ENCODE data around the gene PTPN11. TPM values are rescaled to one million over a fixed set of nuclear protein-coding genes. Genes with fewer than 3 reads are reported as not detected.
"Not testable (repeated sequence)": the region's sequence is repeated elsewhere in the genome, so short reads cannot be mapped to it uniquely, and the experiment has no call there.

Gene PTPN11
- total RNA-seq, 1 experiment from 2014 or later: 16.5 TPM

GRCh38 chr12:112486361-112486760, 67.6 kb downstream of the PTPN11 start:
- in situ Hi-C loops (cut with HindIII; ENCODE audit: low pct_unique_long_range_greater_than_20kb, low sequenced_read_pairs): no loop called here
- DNase-seq (ENCODE audit: low read depth): no peak

GRCh38 chr12:112488257-112488876, 69.6 kb downstream of the PTPN11 start:
- in situ Hi-C loops (cut with HindIII; ENCODE audit: low pct_unique_long_range_greater_than_20kb, low sequenced_read_pairs): no loop called here

GRCh38 chr12:112489456-112489855, 70.7 kb downstream of the PTPN11 start:
- in situ Hi-C loops (cut with HindIII; ENCODE audit: low pct_unique_long_range_greater_than_20kb, low sequenced_read_pairs): no loop called here
- no peak for DNase-seq (ENCODE audit: low read depth)

More at GRCh38 chr12:112488257-112488876, 69.6 kb downstream of the PTPN11 start:
- no peak for DNase-seq (ENCODE audit: low read depth)

- DNase-seq (ENCODE audit: low read depth): no peak
- in situ Hi-C loops (cut with HindIII; ENCODE audit: low pct_unique_long_range_greater_than_20kb, low sequenced_read_pairs): no loop called here
Measured at GRCh38 chr12:112496496-112496895, 77.7 kb downstream of the PTPN11 start.

- DNase-seq (ENCODE audit: low read depth): no peak
- in situ Hi-C loops (cut with HindIII; ENCODE audit: low pct_unique_long_range_greater_than_20kb, low sequenced_read_pairs): no loop called here
Measured at GRCh38 chr12:112498580-112498979, 79.8 kb downstream of the PTPN11 start.

GRCh38 chr12:112503512-112503911, 84.8 kb downstream of the PTPN11 start:
- DNase-seq (ENCODE audit: low read depth): no peak

GRCh38 chr12:112506513-112507166, 87.9 kb downstream of the PTPN11 start:
- no peak for DNase-seq (ENCODE audit: low read depth)
- in situ Hi-C loops (cut with HindIII; ENCODE audit: low pct_unique_long_range_greater_than_20kb, low sequenced_read_pairs): no loop called here

More at GRCh38 chr12:112503512-112503911, 84.8 kb downstream of the PTPN11 start:
- in situ Hi-C loops (cut with HindIII; ENCODE audit: low pct_unique_long_range_greater_than_20kb, low sequenced_read_pairs): no loop called here

GRCh38 chr12:112513471-112513870, 94.7 kb downstream of the PTPN11 start:
- DNase-seq (ENCODE audit: low read depth): no peak
- in situ Hi-C loops (cut with HindIII; ENCODE audit: low pct_unique_long_range_greater_than_20kb, low sequenced_read_pairs): no loop called here

- DNase-seq (ENCODE audit: low read depth): no peak
- in situ Hi-C loops (cut with HindIII; ENCODE audit: low pct_unique_long_range_greater_than_20kb, low sequenced_read_pairs): no loop called here
Measured at GRCh38 chr12:112514456-112514855, 95.7 kb downstream of the PTPN11 start.

- in situ Hi-C loops (cut with HindIII; ENCODE audit: low pct_unique_long_range_greater_than_20kb, low sequenced_read_pairs): no loop called here
- no peak for DNase-seq (ENCODE audit: low read depth)
Measured at GRCh38 chr12:112514926-112515642, 96.3 kb downstream of the PTPN11 start.

GRCh38 chr12:112515868-112516267, 97.1 kb downstream of the PTPN11 start:
- in situ Hi-C loops (cut with HindIII; ENCODE audit: low pct_unique_long_range_greater_than_20kb, low sequenced_read_pairs): no loop called here
- DNase-seq (ENCODE audit: low read depth): no peak

- in situ Hi-C loops (cut with HindIII; ENCODE audit: low pct_unique_long_range_greater_than_20kb, low sequenced_read_pairs): no loop called here
- no peak for DNase-seq (ENCODE audit: low read depth)
Measured at GRCh38 chr12:112517730-112518364, 99.1 kb downstream of the PTPN11 start.

- in situ Hi-C loops (cut with HindIII; ENCODE audit: low pct_unique_long_range_greater_than_20kb, low sequenced_read_pairs): no loop called here
- no peak for DNase-seq (ENCODE audit: low read depth)
Measured at GRCh38 chr12:112518365-112518735, 99.6 kb downstream of the PTPN11 start.

GRCh38 chr12:112519841-112520340, 101.1 kb downstream of the PTPN11 start:
- DNase-seq (ENCODE audit: low read depth); in situ Hi-C loops (cut with HindIII; ENCODE audit: low pct_unique_long_range_greater_than_20kb, low sequenced_read_pairs): not testable (repeated sequence)

- no peak for DNase-seq (ENCODE audit: low read depth)
- in situ Hi-C loops (cut with HindIII; ENCODE audit: low pct_unique_long_range_greater_than_20kb, low sequenced_read_pairs): no loop called here
Measured at GRCh38 chr12:112523856-112524255, 105.1 kb downstream of the PTPN11 start.

GRCh38 chr12:112524269-112524668, 105.5 kb downstream of the PTPN11 start:
- no peak for DNase-seq (ENCODE audit: low read depth)
- in situ Hi-C loops (cut with HindIII; ENCODE audit: low pct_unique_long_range_greater_than_20kb, low sequenced_read_pairs): no loop called here

- DNase-seq (ENCODE audit: low read depth): peak; percentile 12
- in situ Hi-C loops (cut with HindIII; ENCODE audit: low pct_unique_long_range_greater_than_20kb, low sequenced_read_pairs): no loop called here
Measured at GRCh38 chr12:112524676-112525425, 106.1 kb downstream of the PTPN11 start.

GRCh38 chr12:112525426-112525809, 106.7 kb downstream of the PTPN11 start:
- in situ Hi-C loops (cut with HindIII; ENCODE audit: low pct_unique_long_range_greater_than_20kb, low sequenced_read_pairs): no loop called here
- DNase-seq (ENCODE audit: low read depth): no peak

Measured in Caki2 (cell line).